ENCODE measurements around the gene CCL28.
"Not testable (repeated sequence)": the region's sequence is repeated elsewhere in the genome, so short reads cannot be mapped to it uniquely, and the experiment has no call there.

Gene CCL28

DNA sequence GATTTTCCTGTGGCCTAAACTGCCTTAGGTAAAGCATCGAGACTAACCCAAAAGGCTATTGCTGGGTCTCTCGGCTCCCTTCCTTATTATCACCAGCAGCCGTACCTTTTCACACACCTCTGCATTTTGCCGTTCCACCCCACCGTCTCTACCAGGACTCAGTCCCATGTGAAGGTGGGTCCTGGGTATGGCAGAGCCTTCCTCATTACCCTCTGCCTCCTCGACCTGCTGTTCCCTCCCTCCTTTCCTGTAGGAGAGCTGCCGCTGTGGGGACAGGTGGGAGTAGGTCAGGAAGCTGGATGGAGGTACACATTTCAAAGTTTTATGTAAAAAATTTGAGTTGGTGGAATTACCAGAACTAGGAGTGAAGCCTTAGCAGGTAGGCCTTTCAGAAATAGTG, 1.8 kb downstream of the CCL28 start:
- no peak for DNase-seq (ENCODE audit: low read depth in 2 of 2)

DNA sequence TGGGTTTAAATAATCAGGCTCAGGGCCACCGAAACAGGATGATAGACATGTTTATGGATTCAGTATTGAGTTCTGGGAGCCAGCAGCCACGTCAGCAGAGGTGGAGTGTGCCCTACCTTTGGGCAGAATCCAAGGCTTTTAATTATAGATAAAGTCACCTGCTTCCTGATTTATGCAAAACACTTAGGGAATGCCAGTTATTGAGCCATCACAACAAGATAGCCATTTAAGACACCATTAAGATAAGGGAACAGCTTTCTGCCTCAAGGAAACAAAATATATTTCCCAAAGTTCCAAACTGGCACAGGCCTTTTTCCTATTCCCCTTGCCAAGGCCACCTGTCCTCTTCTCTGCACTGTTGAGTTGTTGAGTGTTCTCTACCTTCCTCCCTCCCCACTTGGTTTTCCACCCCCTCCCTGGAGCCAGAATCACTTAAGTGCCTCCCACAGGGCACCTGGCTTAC, 2.4 kb downstream of the CCL28 start:
- no peak for DNase-seq (ENCODE audit: low read depth in 2 of 2)

DNA sequence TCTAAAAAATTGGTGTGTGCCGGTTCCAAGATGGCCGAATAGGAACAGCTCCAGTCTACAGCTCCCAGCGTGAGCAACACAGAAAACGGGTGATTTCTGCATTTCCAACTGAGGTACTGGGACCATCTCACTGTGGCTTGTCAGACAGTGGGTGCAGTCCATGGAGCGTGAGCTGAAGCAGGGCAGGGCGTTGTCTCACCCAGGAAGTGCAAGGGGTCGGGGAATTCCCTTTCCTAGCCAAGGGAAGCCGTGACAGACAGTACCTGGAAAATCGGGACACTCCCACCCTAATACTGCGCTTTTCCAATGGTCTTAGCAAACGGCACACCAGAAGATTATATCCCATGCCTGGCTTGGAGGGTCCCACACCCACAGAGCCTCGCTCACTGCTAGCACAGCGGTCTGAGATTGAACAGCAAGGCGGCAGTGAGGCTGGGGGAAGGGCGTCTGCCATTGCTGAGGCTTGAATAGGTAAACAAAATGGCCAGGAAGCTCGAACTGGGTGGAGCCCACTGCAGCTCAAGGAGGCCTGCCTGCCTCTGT, 9.6 kb downstream of the CCL28 start:
- not testable (repeated sequence) for DNase-seq (ENCODE audit: low read depth in 2 of 2)

DNA sequence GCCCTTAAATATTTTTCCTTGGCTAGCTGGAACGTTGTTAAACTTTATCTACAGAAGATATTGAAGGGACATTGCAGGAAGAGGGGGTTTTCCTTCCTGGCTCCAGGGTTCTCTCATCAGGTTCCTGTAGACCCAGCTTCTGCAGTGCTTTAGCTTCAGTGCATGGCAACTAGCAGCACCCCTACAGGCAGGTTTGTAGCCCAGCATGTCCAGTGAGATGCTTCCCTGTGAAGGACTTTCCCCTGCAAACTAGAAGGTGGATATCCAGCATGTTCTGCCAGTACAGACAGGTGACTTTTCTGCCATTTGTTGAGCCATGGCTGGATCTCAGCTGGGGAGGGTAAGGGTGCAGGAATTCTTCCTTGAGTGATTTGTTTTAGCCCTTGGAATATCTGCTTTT, 10.4 kb downstream of the CCL28 start:
- no peak for DNase-seq (ENCODE audit: low read depth in 2 of 2)

DNA sequence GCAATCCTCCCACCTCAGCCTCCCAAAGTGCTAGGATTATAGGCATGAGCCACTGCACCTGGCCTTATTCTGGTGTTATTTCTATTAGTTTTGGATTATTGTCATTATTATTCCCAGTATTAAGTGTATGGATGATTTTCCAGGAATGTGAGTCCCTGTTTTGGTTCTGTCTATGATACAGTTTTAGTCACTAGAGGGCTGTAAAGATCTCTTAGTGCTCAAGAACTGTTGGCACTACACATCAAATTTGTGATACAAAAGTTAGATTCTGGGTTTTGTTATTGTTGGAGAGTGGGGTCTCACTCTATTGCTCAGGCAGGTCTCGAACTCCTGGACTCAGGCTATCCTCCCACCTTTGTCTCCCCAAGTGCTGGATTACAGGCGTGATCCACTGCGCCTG, 12.1 kb downstream of the CCL28 start:
- DNase-seq (ENCODE audit: low read depth in 2 of 2) = no peak

DNA sequence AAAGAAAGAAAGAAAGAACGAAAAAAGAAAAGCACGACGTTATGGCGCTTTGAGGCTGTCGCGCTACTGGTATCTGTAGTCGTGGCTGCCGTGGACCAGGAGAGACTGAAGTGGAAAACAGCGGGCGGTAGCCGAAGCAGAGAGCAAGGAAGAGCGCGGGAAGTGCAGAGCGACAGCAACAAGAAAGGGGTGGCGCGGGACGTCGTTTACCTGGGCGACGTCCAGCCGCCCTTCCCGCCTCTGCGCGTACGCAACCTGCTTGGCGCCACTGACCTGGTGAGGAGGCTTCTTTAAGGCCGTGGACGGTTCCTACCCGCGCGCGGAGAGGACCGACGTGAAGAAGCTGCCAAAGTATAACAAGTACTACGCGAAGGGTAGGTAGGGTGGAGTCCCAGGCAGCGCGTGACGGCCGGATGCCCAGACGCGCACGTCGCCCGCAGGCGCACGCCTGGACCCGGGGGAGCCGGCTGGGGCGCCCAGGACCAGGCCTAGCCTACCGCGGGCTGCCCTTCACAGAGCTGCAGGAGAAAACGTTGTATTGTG, 15.4 kb downstream of the CCL28 start:
- peak; percentile 48 to 54 for DNase-seq (ENCODE audit: low read depth in 2 of 2)

DNA sequence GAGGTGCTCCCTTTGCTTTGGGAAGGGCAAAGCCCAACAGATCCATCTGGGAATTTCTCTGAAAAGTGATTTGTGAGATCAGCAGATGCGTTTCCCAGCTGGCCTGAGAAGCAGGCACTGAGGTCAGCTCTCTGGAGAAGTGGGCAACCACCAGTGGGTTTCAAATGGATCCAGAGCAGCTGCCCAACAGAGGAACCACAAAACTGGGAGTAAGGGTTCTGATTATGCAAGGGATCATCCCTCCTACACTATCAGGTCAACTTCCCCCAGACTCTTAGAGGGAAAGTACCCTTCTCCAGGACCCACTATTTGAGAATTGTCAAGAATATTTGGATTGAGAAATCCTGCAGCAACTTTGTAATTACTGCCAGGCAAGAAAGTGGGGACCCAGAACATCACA, 21.7 kb downstream of the CCL28 start:
- no peak for DNase-seq (ENCODE audit: low read depth in 2 of 2)

DNA sequence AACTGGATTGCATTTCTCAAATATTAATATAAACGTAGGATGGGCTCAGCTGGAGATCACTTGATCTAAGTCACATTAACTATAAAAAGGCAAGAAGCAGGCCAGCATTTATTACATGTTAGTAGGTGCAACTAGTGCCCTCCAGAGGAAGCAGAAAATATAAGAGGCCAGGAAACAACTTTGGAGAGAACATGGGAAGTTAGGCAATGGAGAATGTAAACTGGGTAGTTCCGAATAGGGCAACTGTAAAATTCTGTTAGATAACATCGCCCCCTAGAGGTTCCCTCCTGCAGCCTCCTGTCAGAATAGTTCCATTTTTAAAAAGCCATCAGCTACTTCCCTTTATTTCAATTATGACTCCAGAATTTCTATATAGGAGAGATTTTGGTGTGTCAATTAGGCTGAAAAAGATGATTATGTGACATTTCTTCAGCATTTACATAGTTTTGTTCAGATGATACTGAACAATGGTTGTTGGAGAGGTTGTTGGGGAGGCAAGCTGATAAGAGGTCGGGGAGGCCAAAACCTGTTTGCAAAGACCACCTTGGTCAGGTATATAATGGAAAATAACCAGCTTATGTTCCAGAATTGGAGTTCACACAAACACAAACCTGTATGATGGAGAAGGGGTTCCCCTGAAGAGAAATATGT, 22.4 kb downstream of the CCL28 start:
- peak; percentile 19 to 23 for DNase-seq (ENCODE audit: low read depth in 2 of 2)

DNA sequence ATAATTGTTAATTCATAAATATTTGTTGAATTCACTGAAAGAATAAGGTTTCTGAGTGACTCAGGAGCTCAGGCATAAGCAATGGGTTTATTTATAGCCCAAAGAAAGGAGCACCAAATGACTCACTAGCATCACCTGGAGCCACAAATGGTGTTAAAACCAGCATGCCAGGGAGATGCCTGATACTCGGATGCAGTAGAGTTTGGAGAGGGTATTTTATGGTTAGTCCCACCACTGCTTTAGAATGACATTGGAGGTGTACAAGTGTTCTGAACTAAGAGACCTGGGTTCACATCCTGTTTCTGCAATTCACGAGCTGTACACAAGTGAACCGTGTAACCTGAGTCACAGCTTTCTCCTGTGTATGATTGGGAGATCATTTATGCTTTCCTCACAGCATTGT, 25.2 kb downstream of the CCL28 start:
- no peak for DNase-seq (ENCODE audit: low read depth in 2 of 2)

DNA sequence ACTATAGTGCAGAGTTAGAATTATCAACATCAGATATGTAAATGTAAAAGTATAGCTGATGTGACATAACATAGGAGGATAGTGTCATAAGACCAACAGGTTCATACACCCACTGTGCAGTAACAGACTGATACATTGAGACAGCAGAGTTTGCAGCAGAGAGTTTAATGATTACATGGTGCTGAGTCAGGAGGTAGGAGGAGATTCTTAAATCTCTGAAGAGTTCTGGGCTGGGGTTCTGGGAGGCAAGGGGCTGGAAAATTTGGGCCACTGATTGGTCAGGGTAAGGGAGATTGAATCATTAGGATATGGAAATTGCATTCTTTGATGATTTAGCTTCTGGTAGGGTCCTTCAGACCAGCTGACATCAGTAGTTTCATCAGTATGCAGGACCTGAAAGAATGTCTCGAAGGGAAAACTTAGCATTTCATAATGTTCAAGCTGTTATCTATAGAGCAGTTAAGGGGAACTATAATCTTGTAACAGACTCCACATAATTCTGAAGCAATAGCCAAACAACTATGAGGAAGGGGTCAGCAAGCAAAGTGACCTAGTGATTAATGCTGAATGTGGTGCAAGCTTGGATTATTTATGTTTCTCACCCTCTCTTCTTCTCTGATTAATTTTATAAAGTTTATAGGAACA, 35.6 kb downstream of the CCL28 start:
- no peak for DNase-seq (ENCODE audit: low read depth in 2 of 2)

DNA sequence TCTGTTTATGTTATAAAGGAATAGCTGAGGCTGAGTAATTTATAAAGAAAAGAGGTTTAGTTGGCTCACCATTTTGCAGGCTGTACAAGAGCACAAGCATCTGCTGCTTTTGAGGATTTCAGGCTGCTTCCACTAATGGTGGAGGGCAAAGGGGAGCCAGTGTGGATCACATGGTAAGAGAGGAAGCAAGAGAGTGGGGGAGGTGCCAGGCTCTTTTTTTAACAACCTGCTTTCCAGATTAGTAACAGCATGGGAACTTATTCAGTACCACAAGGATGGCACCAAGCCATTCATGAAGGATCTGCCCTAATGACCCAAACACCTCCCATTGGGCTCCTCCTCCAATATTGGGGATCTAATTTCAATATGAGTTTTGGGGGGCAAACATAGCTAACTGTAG, 40.4 kb downstream of the CCL28 start:
- DNase-seq (ENCODE audit: low read depth in 2 of 2) = no peak

DNA sequence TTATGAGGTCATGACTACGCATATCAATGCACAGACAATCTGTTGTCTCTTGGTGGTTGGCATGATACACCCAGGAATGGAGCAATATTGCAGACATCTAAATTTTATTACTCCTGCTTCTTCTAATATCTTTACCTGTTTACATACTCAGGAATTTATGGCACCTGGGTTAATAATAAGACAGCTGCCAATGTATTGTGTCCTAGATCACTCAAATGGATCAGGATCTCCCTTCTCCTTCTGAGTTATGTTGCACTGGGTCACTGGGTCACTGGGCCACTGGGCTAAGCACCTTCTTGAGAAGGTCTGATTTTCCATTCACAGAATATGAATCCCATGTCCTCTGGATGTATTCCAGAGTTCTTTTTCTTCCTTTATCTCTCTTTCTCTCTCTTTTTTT, 41.8 kb downstream of the CCL28 start:
- DNase-seq (ENCODE audit: low read depth in 2 of 2) = no peak

DNA sequence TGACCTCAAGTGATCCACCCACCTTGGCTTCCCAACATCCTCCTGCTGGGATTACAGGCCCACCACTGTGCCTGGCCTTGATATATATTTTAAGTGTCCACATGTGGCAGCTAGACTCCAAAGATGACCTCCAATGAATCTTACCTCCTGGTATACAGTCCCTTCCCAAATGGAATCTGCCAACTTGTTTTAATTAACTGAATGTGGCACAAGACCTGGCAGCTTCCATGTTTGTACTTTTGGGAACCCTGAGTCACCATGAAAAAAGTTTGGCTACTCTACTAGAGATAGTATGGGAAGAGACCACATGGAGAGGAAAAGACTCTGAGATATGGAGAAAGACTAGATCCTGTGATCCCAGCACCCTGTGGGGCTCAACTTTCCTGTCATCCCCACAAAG, 42.5 kb downstream of the CCL28 start:
- DNase-seq (ENCODE audit: low read depth in 2 of 2) = no peak

DNA sequence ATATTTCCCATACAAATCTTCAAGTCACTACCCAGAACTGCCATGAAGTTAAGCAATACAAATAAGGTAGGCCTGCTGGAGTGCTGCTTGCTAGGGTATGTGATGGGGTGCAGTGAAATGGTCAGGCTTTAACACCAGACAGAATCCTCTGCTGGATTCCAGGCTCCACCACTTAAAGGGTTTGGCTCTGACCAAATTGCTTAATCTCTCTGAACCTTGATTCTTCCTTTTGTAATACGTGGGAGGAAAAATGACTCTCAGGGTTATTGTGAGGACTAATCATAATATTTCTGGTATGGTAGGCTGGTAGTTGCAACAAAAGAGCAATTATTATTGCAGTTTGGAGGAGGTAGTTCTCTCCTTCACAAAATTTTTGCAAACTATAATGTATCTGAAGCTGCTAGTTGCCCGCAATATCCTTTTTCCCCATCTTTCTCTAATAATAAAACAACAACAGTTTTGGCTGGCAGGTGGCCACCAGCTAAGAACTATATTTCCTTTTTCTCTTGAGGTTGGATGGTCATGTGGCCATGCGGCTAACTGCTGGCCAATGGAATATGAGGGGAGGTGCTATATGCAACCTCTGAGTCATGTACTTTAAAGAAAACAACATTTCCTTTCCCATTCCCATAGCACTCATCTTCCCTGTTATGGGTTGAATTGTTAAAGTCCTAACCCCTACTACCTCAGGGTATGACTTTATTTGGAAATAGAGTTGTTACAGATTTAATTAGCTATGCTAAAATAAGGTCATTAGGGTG, 44.1 kb downstream of the CCL28 start:
- no peak for DNase-seq (ENCODE audit: low read depth in 2 of 2)

DNA sequence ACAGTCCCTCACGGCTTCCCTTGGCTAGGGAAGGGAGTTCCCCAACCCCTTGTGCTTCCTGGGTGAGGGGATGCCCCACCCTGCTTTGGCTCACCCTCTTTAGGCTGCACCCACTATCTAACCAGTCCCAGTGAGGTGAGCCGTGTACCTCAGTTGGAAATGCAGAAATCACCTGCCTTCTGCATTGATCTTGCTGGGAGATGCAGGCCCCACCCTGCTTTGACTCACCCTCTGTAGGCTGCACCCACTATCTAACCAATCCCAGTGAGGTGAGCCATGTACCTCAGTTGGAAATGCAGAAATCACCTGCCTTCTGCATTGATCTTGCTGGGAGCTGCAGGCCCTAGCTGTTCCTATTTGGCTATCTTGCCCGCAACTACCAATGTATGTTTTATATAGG, 44.7 kb downstream of the CCL28 start:
- no peak for DNase-seq (ENCODE audit: low read depth in 2 of 2)

DNA sequence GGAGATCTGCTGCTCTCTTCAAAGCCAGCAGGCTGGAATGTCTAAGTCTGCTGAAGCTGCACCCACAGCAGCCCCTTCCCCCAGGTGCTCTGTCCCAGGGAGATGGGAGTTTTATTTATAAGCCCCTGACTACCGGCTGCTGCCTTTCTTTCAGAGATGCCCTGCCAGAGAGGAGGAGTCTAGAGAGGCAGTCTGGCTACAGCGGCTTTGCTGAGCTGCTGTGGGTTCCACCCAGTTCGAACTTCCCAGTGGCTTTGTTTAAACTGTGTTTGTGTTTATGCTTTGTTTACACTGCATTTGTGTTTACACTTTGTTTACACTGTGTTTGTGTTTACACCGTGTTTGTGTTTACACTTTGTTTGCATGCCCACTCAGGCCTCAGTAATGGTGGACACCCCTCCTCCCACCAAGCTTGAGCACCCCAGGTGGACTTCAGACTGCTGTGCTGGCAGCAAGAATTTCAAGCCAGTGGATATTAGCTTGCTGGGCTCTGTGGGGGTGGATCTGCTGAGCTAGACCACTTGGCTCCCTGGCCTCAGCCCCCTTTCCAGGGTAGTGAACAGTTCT, 45.4 kb downstream of the CCL28 start:
- not testable (repeated sequence) for DNase-seq (ENCODE audit: low read depth in 2 of 2)

DNA sequence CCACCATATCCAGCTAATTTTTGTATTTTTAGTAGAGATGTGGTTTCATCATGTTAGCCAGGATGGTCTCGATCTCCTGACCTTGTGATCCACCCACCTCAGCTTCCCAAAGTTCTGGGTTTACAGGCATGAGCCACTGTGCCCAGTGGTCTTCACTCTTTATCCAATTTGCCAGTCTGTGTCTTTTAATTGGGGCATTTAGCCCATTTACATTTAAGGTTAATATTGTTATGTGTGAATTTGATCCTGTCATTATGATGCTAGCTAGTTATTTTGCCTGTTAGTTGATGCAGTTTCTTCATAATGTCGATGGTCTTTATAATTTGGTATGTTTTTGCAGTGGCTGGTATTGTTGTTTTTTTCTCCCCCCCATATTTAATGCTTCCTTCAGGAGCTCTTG, 47.0 kb downstream of the CCL28 start:
- not testable (repeated sequence) for DNase-seq (ENCODE audit: low read depth in 2 of 2)

DNA sequence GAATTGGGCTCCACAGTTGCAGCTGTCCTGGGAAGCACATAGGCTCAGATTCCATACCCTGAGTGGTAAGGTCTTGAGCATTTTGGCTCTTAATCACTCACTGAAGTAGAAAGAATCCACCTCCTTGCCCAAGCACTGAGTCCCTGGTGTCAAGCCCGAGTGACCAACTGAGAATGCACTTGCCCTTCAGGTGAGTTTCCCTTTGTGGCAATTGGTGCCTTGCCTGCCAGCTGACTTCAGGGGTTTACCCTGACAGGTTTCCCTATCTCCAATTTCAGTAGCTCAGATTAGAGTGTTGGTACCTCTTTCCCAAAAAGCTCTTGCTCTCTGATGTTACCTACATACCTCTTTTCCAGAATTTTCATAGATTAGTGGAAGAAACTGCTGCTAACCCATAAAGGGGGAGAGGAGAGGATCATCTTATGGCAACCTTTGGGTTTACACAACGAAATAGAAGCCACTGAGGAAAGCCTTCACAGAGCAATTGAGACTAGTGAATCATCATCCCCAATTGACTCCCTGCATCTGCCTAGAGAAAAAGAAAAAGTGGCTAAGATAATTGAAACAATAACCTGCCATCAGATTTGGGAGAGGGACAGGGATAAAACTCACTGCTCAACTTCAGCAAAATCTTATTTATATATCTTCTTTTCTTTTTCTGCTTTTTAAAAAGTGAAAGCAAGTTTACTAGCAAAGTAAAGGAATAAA, 48.6 kb downstream of the CCL28 start:
- DNase-seq (ENCODE audit: low read depth in 2 of 2) = no peak

DNA sequence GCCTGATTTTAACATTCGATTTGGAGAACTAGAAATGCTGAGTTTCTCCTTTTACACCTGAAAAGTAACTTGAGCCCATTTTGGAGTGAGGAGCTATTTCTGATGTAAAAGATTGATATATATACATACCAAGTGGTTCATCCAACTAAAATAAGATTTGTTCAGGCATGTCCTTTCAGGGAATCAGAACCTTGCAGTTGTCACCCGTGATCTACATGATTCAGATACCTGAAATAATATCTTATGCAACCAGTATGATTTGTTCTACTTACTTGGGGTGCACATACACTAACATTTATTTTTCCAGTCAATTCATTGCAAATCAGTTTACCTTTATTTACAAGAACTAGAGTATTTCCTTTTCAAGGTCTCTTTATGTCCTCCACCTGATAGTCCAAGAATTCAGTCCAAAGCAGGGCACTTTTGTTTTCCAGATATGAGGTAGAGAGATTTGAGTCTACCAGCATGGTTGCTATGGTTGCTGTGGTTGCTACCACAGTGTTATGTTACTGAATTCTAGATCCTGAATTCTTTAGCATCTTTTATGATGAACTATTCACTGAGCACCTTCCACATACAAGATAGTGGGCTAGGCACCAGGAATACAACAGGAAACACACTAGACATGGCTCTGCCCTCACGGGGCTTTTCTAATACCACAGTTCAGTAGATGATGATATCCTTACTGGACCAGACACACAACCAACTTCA, 49.3 kb downstream of the CCL28 start:
- no peak for DNase-seq (ENCODE audit: low read depth in 2 of 2)

DNA sequence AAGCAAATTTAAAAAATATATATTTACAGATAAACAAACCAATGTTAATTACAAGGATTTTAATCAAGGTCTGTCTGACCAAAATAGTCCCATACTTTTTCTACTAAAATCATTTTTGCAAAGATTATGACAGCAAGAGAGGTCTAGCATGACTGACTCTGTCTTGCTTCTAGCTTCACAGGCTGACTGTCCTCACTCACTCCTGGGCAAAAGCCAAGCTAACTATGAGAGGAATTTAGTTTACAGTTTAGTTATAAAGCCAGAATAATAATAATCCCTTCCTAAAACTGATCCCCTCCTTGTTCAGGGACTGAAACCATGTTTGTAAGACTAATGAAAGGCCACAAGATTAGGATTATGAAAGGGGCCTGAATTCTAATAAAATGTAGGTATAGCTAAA, 53.5 kb downstream of the CCL28 start:
- no peak for DNase-seq (ENCODE audit: low read depth in 2 of 2)

DNA sequence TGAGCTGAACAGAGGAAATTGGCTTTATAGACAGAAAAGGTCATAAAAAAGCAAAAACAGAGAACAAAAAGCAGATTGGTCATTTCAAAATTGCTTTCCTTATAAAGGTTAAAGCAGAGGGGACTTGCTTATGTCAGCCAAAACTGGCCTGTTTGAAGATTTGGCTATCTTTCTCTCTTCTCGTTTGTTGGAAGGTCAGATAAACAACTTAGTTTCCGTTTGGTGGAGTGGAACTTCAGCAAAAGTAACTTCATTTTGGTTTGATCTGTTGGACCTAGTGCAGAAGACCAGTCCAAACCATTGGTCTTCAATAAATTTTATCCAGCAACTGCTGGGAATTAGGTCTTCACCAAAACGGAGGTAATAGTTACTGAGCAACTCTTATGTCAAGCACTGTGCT, 53.9 kb downstream of the CCL28 start:
- DNase-seq (ENCODE audit: low read depth in 2 of 2) = no peak
